ENCODE results near the gene ACOX1. TPM values are rescaled to one million over a fixed set of nuclear protein-coding genes. Genes with fewer than 3 reads are reported as not detected.

ACOX1 gene
- total RNA-seq, 2 donors from 2014 or later, result 22.5 to 37.6 TPM

DNA sequence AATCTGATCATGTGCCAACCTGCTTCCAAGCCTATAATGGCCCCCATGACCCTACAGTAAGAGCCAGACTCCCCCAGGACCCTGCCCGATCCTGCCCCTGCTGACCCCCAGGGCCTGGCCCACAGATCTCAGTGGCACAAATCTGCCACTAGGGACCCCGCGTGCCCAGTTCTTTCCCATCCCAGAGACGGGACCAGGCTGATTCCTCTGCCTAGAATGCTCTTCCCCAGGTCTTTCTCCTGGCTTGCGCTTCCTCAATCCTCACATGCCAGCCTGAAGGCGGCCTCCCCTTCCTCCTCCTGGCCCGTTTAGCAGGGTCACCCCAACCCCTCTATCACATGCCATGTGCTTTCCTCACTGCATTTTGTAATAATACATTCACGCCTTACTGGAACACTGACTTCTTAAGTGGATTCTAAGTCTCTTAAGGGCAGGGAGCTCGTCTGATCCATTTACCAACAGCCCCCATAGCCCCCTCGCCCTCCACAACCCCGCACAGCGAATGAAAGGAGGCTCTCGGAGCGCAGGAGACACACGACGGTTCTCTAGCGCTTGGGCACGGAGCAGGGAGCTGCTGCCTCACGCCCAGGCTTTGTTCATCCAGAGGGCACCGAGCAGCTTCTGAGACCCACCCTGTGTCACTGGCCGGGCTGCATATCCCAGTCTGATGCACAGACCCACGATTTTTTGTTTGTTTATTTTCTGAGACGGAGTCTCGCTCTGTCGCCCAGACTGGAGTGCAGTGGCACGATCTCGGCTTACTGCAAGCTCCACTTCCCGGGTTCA lies 83.4 kb downstream of the ACOX1 start:
- ATAC-seq (ENCODE audit: insufficient number of reproducible peaks, low FRiP score, low read depth) (no peak), DNase-seq (ENCODE audit: low spot score) (no peak)
- H3K9me3 ChIP-seq, result no peaks in the 10 kb centered on the region
- H3K27ac ChIP-seq, result peak overlapping the region; percentile 83 to 88
- H3K4me3 ChIP-seq, result peak overlapping the region; percentile 79
- peaks cover 30% of the 10 kb centered on the region for H3K36me3 ChIP-seq
- H3K4me1 ChIP-seq (ENCODE audit: control insufficient read depth in 1 of 2, low read depth in 2 of 2), result peaks cover 0 to 32% of the 10 kb centered on the region in 2 donors
- TF ChIP-seq, protein P1, sequence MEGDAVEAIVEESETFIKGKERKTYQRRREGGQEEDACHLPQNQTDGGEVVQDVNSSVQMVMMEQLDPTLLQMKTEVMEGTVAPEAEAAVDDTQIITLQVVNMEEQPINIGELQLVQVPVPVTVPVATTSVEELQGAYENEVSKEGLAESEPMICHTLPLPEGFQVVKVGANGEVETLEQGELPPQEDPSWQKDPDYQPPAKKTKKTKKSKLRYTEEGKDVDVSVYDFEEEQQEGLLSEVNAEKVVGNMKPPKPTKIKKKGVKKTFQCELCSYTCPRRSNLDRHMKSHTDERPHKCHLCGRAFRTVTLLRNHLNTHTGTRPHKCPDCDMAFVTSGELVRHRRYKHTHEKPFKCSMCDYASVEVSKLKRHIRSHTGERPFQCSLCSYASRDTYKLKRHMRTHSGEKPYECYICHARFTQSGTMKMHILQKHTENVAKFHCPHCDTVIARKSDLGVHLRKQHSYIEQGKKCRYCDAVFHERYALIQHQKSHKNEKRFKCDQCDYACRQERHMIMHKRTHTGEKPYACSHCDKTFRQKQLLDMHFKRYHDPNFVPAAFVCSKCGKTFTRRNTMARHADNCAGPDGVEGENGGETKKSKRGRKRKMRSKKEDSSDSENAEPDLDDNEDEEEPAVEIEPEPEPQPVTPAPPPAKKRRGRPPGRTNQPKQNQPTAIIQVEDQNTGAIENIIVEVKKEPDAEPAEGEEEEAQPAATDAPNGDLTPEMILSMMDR (IDR thresholded peaks at IDR 0.05), result peak; percentile 33
- H3K27me3 ChIP-seq (replicated peaks; ENCODE audit: insufficient read depth), result no peaks in the 10 kb centered on the region

GRCh38 chr17:75894049-75894733 lies 84.8 kb downstream of the ACOX1 start:
- peaks cover 26% of the 10 kb centered on the region for H3K36me3 ChIP-seq
- H3K4me1 ChIP-seq (ENCODE audit: control insufficient read depth in 1 of 2, low read depth in 2 of 2), result peaks cover 0 to 32% of the 10 kb centered on the region in 2 donors
- H3K4me3 ChIP-seq, result no peak overlapping the region
- H3K27ac ChIP-seq, result peak overlapping the region in 1 of 2 donors; percentile 38
- TF ChIP-seq, protein P1 (IDR thresholded peaks at IDR 0.05), result no peak
- no peaks in the 10 kb centered on the region for H3K27me3 ChIP-seq (replicated peaks; ENCODE audit: insufficient read depth)
- no peaks in the 10 kb centered on the region for H3K9me3 ChIP-seq
- ATAC-seq (ENCODE audit: insufficient number of reproducible peaks, low FRiP score, low read depth) (no peak), DNase-seq (ENCODE audit: low spot score) (no peak)

- peaks cover 20% of the 10 kb centered on the region for H3K36me3 ChIP-seq
- H3K9me3 ChIP-seq, result no peaks in the 10 kb centered on the region
- peaks cover 0 to 32% of the 10 kb centered on the region in 2 donors for H3K4me1 ChIP-seq (ENCODE audit: control insufficient read depth in 1 of 2, low read depth in 2 of 2)
- H3K27ac ChIP-seq, result no peak overlapping the region
- TF ChIP-seq, protein P1 (IDR thresholded peaks at IDR 0.05), result no peak
- no peak overlapping the region for H3K4me3 ChIP-seq
- H3K27me3 ChIP-seq (replicated peaks; ENCODE audit: insufficient read depth), result no peaks in the 10 kb centered on the region
- DNase-seq (ENCODE audit: low spot score) (no peak), ATAC-seq (ENCODE audit: insufficient number of reproducible peaks, low FRiP score, low read depth) (no peak)
These were observed 85.5 kb downstream of the ACOX1 start for GRCh38 chr17:75893305-75894048.

GRCh38 chr17:75892556-75893224 lies 86.3 kb downstream of the ACOX1 start:
- no peaks in the 10 kb centered on the region for H3K9me3 ChIP-seq
- peaks cover 18% of the 10 kb centered on the region for H3K36me3 ChIP-seq
- DNase-seq (ENCODE audit: low spot score), result no peak
- H3K4me1 ChIP-seq (ENCODE audit: control insufficient read depth in 1 of 2, low read depth in 2 of 2), result peaks cover 0 to 30% of the 10 kb centered on the region in 2 donors
- ATAC-seq (ENCODE audit: insufficient number of reproducible peaks, low FRiP score, low read depth), result no peak
- no peaks in the 10 kb centered on the region for H3K27me3 ChIP-seq (replicated peaks; ENCODE audit: insufficient read depth)
- no peak overlapping the region for H3K27ac ChIP-seq
- H3K4me3 ChIP-seq, result no peak overlapping the region
- TF ChIP-seq, protein P1 (IDR thresholded peaks at IDR 0.05), result no peak
